Measurements from ENCODE around the gene BRWD1. TPM values are rescaled to one million over a fixed set of nuclear protein-coding genes. Genes with fewer than 3 reads are reported as not detected.

BRWD1 gene
- total RNA-seq, 1 donor: 71.3 TPM

DNA sequence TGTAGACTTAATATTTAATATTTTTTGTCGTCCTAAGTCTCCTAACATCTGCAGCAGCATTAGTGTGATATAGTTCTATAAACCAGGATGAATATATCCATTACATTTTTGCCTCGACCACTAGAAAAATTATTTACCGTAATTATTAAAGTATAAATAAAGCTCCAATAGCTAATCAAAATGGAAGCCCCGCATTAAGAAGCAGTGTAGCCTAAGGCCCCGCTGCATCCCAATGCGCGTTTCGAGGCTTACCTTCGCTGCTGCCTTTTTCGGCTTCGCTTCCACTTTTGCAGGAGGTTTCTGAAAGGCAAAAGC is 34.6 kb upstream of the BRWD1 start:
- H3K36me3 ChIP-seq (ENCODE audit: insufficient read depth, low read length): peaks cover 32% of the 10 kb centered on the region
- DNase-seq (ENCODE audit: insufficient read length, low spot score, missing footprints): no peak
- H3K4me3 ChIP-seq (ENCODE audit: insufficient read depth, low read length): peak overlapping the region; percentile 95
- peaks cover 37% of the 10 kb centered on the region for H3K79me2 ChIP-seq (ENCODE audit: insufficient read depth, low read length)
- peak overlapping the region; percentile 91 for H3K4me2 ChIP-seq (ENCODE audit: insufficient read depth, low read length)
- TF ChIP-seq, protein P1, sequence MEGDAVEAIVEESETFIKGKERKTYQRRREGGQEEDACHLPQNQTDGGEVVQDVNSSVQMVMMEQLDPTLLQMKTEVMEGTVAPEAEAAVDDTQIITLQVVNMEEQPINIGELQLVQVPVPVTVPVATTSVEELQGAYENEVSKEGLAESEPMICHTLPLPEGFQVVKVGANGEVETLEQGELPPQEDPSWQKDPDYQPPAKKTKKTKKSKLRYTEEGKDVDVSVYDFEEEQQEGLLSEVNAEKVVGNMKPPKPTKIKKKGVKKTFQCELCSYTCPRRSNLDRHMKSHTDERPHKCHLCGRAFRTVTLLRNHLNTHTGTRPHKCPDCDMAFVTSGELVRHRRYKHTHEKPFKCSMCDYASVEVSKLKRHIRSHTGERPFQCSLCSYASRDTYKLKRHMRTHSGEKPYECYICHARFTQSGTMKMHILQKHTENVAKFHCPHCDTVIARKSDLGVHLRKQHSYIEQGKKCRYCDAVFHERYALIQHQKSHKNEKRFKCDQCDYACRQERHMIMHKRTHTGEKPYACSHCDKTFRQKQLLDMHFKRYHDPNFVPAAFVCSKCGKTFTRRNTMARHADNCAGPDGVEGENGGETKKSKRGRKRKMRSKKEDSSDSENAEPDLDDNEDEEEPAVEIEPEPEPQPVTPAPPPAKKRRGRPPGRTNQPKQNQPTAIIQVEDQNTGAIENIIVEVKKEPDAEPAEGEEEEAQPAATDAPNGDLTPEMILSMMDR (IDR thresholded peaks at IDR 0.05; ENCODE audit: extremely low read depth, low read depth, low read length): no peak
- peak overlapping the region; percentile 82 for H2AFZ ChIP-seq (ENCODE audit: low read length)
- H3K27me3 ChIP-seq (ENCODE audit: insufficient read depth, low read length): no peaks in the 10 kb centered on the region
- H3K4me1 ChIP-seq (ENCODE audit: insufficient read depth, low read length): peaks cover 11% of the 10 kb centered on the region
- H3K9me3 ChIP-seq (ENCODE audit: low read depth, low read length): no peaks in the 10 kb centered on the region
- H4K20me1 ChIP-seq (ENCODE audit: insufficient read depth, low read length): peaks cover 34% of the 10 kb centered on the region
- peak overlapping the region; percentile 76 for H3K27ac ChIP-seq (ENCODE audit: low read depth, low read length)

DNA sequence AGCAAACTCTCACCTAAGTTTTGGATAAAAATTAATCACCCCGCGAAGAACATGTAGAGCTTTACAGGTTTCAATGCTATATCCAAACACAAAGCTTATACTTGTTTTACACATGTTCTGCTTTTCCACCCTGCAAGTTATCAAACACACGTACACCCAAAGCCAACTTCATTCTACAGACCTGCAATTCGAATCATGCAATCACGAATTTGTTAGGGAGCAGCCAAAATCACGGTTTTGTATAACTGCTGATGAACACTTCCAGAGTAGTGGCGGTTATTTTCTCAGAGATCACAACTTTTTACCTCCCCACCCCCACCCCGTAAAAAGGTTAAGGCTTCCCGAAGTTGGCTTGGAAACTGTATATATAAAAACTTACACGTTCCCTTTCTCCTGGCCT is 34.1 kb upstream of the BRWD1 start:
- Histone ChIP-seq H4K20me1 (ENCODE audit: insufficient read depth, low read length) (peaks cover 34% of the 10 kb centered on the region), H3K4me3 (ENCODE audit: insufficient read depth, low read length) (peak overlapping the region; percentile 95), H2AFZ (ENCODE audit: low read length) (no peak overlapping the region), H3K9me3 (ENCODE audit: low read depth, low read length) (no peaks in the 10 kb centered on the region), H3K27me3 (ENCODE audit: insufficient read depth, low read length) (no peaks in the 10 kb centered on the region), H3K4me1 (ENCODE audit: insufficient read depth, low read length) (peaks cover 11% of the 10 kb centered on the region), H3K36me3 (ENCODE audit: insufficient read depth, low read length) (peaks cover 33% of the 10 kb centered on the region), H3K27ac (ENCODE audit: low read depth, low read length) (peak overlapping the region; percentile 76), H3K79me2 (ENCODE audit: insufficient read depth, low read length) (peaks cover 37% of the 10 kb centered on the region), H3K4me2 (ENCODE audit: insufficient read depth, low read length) (peak overlapping the region; percentile 91)
- TF ChIP-seq, protein P1 (IDR thresholded peaks at IDR 0.05; ENCODE audit: extremely low read depth, low read depth, low read length): no peak
- peak; percentile 75 for DNase-seq (ENCODE audit: insufficient read length, low spot score, missing footprints)

DNA sequence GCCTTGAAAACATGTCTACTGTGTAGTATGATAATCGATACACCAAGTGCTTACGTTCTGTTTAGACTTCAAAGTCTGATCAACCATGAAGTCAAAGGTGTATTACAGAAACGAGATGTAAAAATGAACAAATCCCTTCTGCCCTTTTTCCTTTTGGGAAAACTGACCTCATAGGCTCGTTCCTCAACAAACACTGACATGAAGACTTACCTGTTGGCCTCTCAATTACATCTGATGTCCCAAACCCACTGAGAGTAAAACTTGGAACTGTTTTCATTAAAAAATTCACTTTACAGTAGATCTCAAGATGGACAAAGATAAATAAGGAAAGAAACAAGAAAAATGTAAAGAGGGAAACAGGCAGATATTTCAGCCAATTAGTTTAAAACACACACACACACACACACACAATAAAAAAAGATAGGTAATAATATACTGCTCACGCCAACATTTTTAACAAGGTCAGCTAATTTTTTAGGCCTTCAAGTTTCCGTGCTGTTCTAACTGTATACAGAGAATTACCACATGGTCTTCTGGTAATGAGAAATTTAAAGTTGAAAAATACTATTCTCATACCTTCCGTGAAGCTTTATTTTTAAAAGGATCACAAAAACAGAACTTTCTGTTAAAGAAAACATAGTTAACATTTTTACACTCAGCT is 33.4 kb upstream of the BRWD1 start:
- Histone ChIP-seq H3K27me3 (ENCODE audit: insufficient read depth, low read length) (no peaks in the 10 kb centered on the region), H4K20me1 (ENCODE audit: insufficient read depth, low read length) (peaks cover 34% of the 10 kb centered on the region), H3K27ac (ENCODE audit: low read depth, low read length) (no peak overlapping the region), H3K4me1 (ENCODE audit: insufficient read depth, low read length) (peaks cover 11% of the 10 kb centered on the region), H3K79me2 (ENCODE audit: insufficient read depth, low read length) (peaks cover 37% of the 10 kb centered on the region), H2AFZ (ENCODE audit: low read length) (no peak overlapping the region), H3K9me3 (ENCODE audit: low read depth, low read length) (no peaks in the 10 kb centered on the region), H3K36me3 (ENCODE audit: insufficient read depth, low read length) (peaks cover 37% of the 10 kb centered on the region), H3K4me2 (ENCODE audit: insufficient read depth, low read length) (peak overlapping the region; percentile 91), H3K4me3 (ENCODE audit: insufficient read depth, low read length) (peak overlapping the region; percentile 22)
- DNase-seq (ENCODE audit: insufficient read length, low spot score, missing footprints): no peak
- TF ChIP-seq, protein P1 (IDR thresholded peaks at IDR 0.05; ENCODE audit: extremely low read depth, low read depth, low read length): no peak

DNA sequence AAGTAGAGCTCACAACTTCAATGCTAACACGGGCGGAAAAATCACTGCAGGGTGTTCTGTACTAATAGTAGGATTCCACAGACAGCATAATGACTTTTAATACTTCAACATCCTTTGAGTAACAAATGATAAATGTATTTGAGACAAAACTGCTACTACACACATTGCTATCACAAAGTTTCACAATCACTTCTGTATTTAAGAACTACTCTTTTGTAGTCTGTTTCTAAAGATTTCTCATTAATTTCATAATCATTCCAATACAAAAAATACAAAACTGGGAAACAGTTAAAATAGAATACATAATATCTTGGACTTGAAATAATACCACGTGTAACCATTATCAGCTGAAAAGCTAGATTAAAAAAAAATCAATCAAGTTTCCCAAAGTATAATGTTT is 32.8 kb upstream of the BRWD1 start:
- Histone ChIP-seq H3K4me1 (ENCODE audit: insufficient read depth, low read length) (peaks cover 11% of the 10 kb centered on the region), H2AFZ (ENCODE audit: low read length) (no peak overlapping the region), H3K9me3 (ENCODE audit: low read depth, low read length) (no peaks in the 10 kb centered on the region), H3K4me3 (ENCODE audit: insufficient read depth, low read length) (no peak overlapping the region), H4K20me1 (ENCODE audit: insufficient read depth, low read length) (peaks cover 34% of the 10 kb centered on the region), H3K27ac (ENCODE audit: low read depth, low read length) (no peak overlapping the region), H3K27me3 (ENCODE audit: insufficient read depth, low read length) (no peaks in the 10 kb centered on the region), H3K79me2 (ENCODE audit: insufficient read depth, low read length) (peaks cover 37% of the 10 kb centered on the region), H3K36me3 (ENCODE audit: insufficient read depth, low read length) (peaks cover 43% of the 10 kb centered on the region), H3K4me2 (ENCODE audit: insufficient read depth, low read length) (peak overlapping the region; percentile 91)
- no peak for DNase-seq (ENCODE audit: insufficient read length, low spot score, missing footprints)
- TF ChIP-seq, protein P1 (IDR thresholded peaks at IDR 0.05; ENCODE audit: extremely low read depth, low read depth, low read length): no peak
